Suprapubic skin (tissue), 4 donors: ENCODE data around the gene COX7A2. TPM values are rescaled to one million over a fixed set of nuclear protein-coding genes. Genes with fewer than 3 reads are reported as not detected.

Experiments
- DNase-seq, 2 donors: peaks; one replicate each; pipeline ENCODE4 v3.0.0-alpha.2; 2019; ENCODE audit warnings: low spot score in 2 of 2
- H3K27ac ChIP-seq: fragments of 200-600 bp; sonication (generic); one replicate; pipeline ENCODE4 v1.5.1; 2019
- H3K27me3 ChIP-seq: fragments of 200-600 bp; sonication (generic); one replicate; pipeline ENCODE4 v1.5.1; 2019
- H3K36me3 ChIP-seq: fragments of 200-600 bp; sonication (generic); one replicate; pipeline ENCODE4 v1.5.1; 2019
- H3K4me1 ChIP-seq: fragments of 200-600 bp; sonication (generic); one replicate; pipeline ENCODE4 v1.5.1; 2019
- H3K4me3 ChIP-seq: fragments of 200-600 bp; sonication (generic); one replicate; pipeline ENCODE4 v1.5.1; 2019; ENCODE audit warnings: mild to moderate bottlenecking
- H3K9me3 ChIP-seq: fragments of 200-600 bp; sonication (generic); one replicate; pipeline ENCODE4 v1.5.1; 2019
- CTCF ChIP-seq, 2 donors: fragments of 200-600 bp in 1 of 2; fragments of 450-650 bp in 1 of 2; sonication (generic) in 1 of 2; IDR thresholded peaks; one replicate each; pipeline ENCODE4 v1.5.1; 2016 to 2019; ENCODE audit warnings: antibody characterized with exemption in 2 of 2, mild to moderate bottlenecking in 1 of 2, moderate library complexity in 1 of 2
- EP300 ChIP-seq: sonication (generic); formaldehyde crosslinking; IDR thresholded peaks from one replicate; pipeline ENCODE4 v1.6.1; 2017; ENCODE audit warnings: antibody characterized with exemption
- POLR2A ChIP-seq, 2 donors: fragments of 450-650 bp; IDR thresholded peaks; one replicate each; pipeline ENCODE4 v1.6.1; 2017; ENCODE audit warnings: antibody characterized with exemption in 2 of 2, mild to moderate bottlenecking in 2 of 2, moderate library complexity in 2 of 2
- POLR2AphosphoS5 ChIP-seq, 3 donors: sonication (generic); formaldehyde crosslinking; IDR thresholded peaks; one replicate each; pipeline ENCODE4 v1.6.1; 2017; ENCODE audit warnings: antibody characterized with exemption in 3 of 3
- WGBS: methylation state at CpG from one replicate; pipeline ENCODE4 v1.1.5; 2018; 5-methylcytosine and 5-hydroxymethylcytosine counted together
- total RNA-seq, 4 donors: library from RNA; depleted of rRNA; stranded (reverse); fragments of >200 nt; gene quantifications; one replicate each; pipeline ENCODE4 v1.1.0, GENCODE V29; 2016

The COX7A2 gene
- total RNA-seq, 4 donors from 2014 or later: 110 to 303 (median 209) TPM

- DNase-seq: no peak
- 49% methylated on average over 10 of the region's 10 CpGs for whole genome bisulfite sequencing
These were observed 12.9 kb downstream of the COX7A2 start for GRCh38 chr6:75230484-75231325.

GRCh38 chr6:75224303-75224926, 19.2 kb downstream of the COX7A2 start:
- Histone ChIP-seq H3K36me3 (no peaks in the 10 kb centered on the region), H3K4me3 (no peak overlapping the region), H3K9me3 (no peaks in the 10 kb centered on the region), H3K27ac (no peak overlapping the region), H3K4me1 (no peaks in the 10 kb centered on the region), H3K27me3 (no peaks in the 10 kb centered on the region)
- WGBS: 74% methylated on average over 6 of the region's 6 CpGs
- no peak for TF ChIP-seq POLR2AphosphoS5 (IDR thresholded peaks at IDR 0.05)
- TF ChIP-seq EP300: no peak
- TF ChIP-seq POLR2A (IDR thresholded peaks at IDR 0.05): no peak
- DNase-seq: no peak

More at GRCh38 chr6:75230484-75231325, 12.9 kb downstream of the COX7A2 start:
- Histone ChIP-seq H3K9me3 (no peaks in the 10 kb centered on the region), H3K4me3 (no peak overlapping the region), H3K27ac (peak overlapping the region; percentile 19), H3K27me3 (no peaks in the 10 kb centered on the region), H3K4me1 (peaks cover 6% of the 10 kb centered on the region), H3K36me3 (no peaks in the 10 kb centered on the region)
- TF ChIP-seq EP300: no peak
- TF ChIP-seq CTCF (IDR thresholded peaks at IDR 0.05): peak; percentile 37 to 60
- TF ChIP-seq POLR2AphosphoS5 (IDR thresholded peaks at IDR 0.05): no peak
- no peak for TF ChIP-seq POLR2A (IDR thresholded peaks at IDR 0.05)

- Histone ChIP-seq H3K9me3 (no peaks in the 10 kb centered on the region), H3K27ac (no peak overlapping the region), H3K4me1 (no peaks in the 10 kb centered on the region), H3K36me3 (no peaks in the 10 kb centered on the region), H3K27me3 (no peaks in the 10 kb centered on the region), H3K4me3 (no peak overlapping the region)
- DNase-seq: no peak
- TF ChIP-seq POLR2AphosphoS5 (IDR thresholded peaks at IDR 0.05) (no peak), CTCF (IDR thresholded peaks at IDR 0.05) (no peak), EP300 (no peak), POLR2A (IDR thresholded peaks at IDR 0.05) (no peak)
- 68% methylated on average over 2 of the region's 2 CpGs for WGBS
These were observed 20.2 kb downstream of the COX7A2 start for GRCh38 chr6:75223428-75223827.

GRCh38 chr6:75222261-75222660, 21.3 kb downstream of the COX7A2 start:
- Histone ChIP-seq H3K4me3 (no peak overlapping the region), H3K27ac (no peak overlapping the region), H3K4me1 (peaks cover 1% of the 10 kb centered on the region), H3K9me3 (no peaks in the 10 kb centered on the region), H3K27me3 (no peaks in the 10 kb centered on the region), H3K36me3 (no peaks in the 10 kb centered on the region)
- no peak for TF ChIP-seq POLR2A (IDR thresholded peaks at IDR 0.05)
- no peak for TF ChIP-seq POLR2AphosphoS5 (IDR thresholded peaks at IDR 0.05)
- TF ChIP-seq CTCF (IDR thresholded peaks at IDR 0.05): no peak
- TF ChIP-seq EP300: no peak
- DNase-seq: no peak

- H3K4me1 ChIP-seq: peaks cover 3% of the 10 kb centered on the region
- TF ChIP-seq EP300: no peak
- no peak for TF ChIP-seq CTCF (IDR thresholded peaks at IDR 0.05)
- TF ChIP-seq POLR2A (IDR thresholded peaks at IDR 0.05): no peak
- TF ChIP-seq POLR2AphosphoS5 (IDR thresholded peaks at IDR 0.05): no peak
- no peaks in the 10 kb centered on the region for H3K9me3 ChIP-seq
- no peaks in the 10 kb centered on the region for H3K27me3 ChIP-seq
- H3K27ac ChIP-seq: no peak overlapping the region
- H3K36me3 ChIP-seq: no peaks in the 10 kb centered on the region
- no peak overlapping the region for H3K4me3 ChIP-seq
- no peak for DNase-seq
- WGBS: 88% methylated on average over 4 of the region's 4 CpGs
These were observed 22.5 kb downstream of the COX7A2 start for GRCh38 chr6:75221116-75221515.
